Measurements from ENCODE around the gene KDELR1. TPM values are rescaled to one million over a fixed set of nuclear protein-coding genes. Genes with fewer than 3 reads are reported as not detected.

Gene KDELR1
- 80.3 and 101 TPM in 2 replicates for total RNA-seq

DNA sequence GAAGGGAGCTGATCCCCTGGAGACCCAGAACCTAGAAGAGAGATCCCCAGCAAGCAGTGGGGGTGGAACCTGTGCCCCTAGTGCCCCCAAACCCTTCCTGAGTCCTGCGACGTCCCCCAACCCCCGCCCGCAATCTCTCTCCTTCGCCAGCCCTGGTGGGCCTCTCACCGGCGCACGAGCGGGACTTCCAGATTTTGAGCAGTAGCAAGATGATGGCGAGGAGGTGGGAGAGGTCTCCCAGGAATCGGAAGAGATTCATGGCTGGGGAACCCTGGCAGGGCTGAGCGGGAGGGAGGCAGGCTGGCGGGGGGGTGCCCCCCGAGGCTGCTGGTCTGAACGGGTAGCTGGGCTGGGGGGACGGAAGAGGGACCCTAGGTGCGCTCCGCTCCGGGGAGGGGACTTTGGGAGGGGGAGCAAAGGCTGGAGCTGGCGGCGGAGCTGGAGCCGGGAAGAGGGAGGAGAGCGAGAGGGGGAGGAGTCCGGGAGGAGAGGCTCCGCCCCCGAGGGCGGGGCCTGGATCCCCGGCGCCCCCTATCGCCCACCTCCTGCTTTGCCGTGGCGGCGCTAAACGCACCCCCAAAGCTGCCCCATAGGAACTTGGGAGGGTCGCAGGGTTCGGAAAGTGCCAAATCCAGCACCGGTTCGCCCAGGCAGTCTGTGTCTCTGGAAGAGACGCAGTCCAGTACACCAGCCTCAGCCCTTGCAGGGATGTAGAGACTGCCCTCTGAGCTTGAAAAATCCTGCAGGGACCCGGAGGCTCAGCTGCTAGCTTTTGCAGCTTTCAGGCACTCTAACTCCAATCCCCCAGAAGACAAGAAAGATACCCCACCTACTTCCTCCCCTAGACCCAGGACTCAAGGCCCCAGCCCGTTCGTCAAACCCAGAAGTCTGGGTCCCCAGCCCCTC is at the start of gene KDELR1:
TSS of gene KDELR1 (minus strand) at position 452 of the 906 bp plus-strand sequence. CDS start at position 259, 193 bp downstream.

GRCh38 chr19:48393559-48394330 is 2.4 kb upstream of the KDELR1 start, which contains the start of gene GRIN2D:
Gene GRIN2D (plus strand): TSS chr19:48393668. CDS start chr19:48398393, 4,725 bp downstream.

GRCh38 chr19:48363810-48364597 is 27.3 kb downstream of the KDELR1 start, which contains the start of the genes SYNGR4 and TMEM143:
Gene SYNGR4 (plus strand): TSS chr19:48364367. CDS start chr19:48365843, 1,476 bp downstream.
Gene TMEM143 (minus strand): TSS chr19:48363940. CDS start chr19:48363920, 20 bp downstream.

Other genes with a start within 250 kb of the KDELR1 start
- 46.5 and 50.0 TPM in 2 replicates for gene LIG1, start 221.2 kb downstream of the KDELR1 start, total RNA-seq
- gene ZSWIM9, start 220.9 kb downstream of the KDELR1 start, total RNA-seq: 2.9 TPM in 2 replicates
- gene CARD8, start 135.6 kb downstream of the KDELR1 start, total RNA-seq: 220 and 254 TPM in 2 replicates
- gene ZNF114, start 121.5 kb downstream of the KDELR1 start, total RNA-seq: 1.5 and 3.2 TPM in 2 replicates
- 33.2 and 47.0 TPM in 2 replicates for gene EMP3, start 66.0 kb downstream of the KDELR1 start, total RNA-seq
- gene TMEM143, start 27.6 kb downstream of the KDELR1 start, total RNA-seq: 4.4 and 5.0 TPM in 2 replicates
- gene SYNGR4, start 27.2 kb downstream of the KDELR1 start, total RNA-seq: not detected in 2 replicates
- gene GRIN2D, start 2.1 kb upstream of the KDELR1 start, total RNA-seq: 0.40 and 0.57 TPM in 2 replicates
- gene GRWD1, start 54.4 kb upstream of the KDELR1 start, total RNA-seq: 48.3 and 54.2 TPM in 2 replicates
- gene KCNJ14, start 64.0 kb upstream of the KDELR1 start, total RNA-seq: 0.57 and 0.66 TPM in 2 replicates
- 65.1 and 96.0 TPM in 2 replicates for gene CYTH2, start 77.8 kb upstream of the KDELR1 start, total RNA-seq
- gene LMTK3, start 120.3 kb upstream of the KDELR1 start, total RNA-seq: under 0.01 and 0.22 TPM in 2 replicates
- gene SULT2B1, start 160.6 kb upstream of the KDELR1 start, total RNA-seq: not detected in 2 replicates
- gene SPACA4, start 215.2 kb upstream of the KDELR1 start, total RNA-seq: not detected in 2 replicates
- gene FAM83E, start 223.5 kb upstream of the KDELR1 start, total RNA-seq: 0.27 and 0.57 TPM in 2 replicates
- gene RPL18, start 227.6 kb upstream of the KDELR1 start, total RNA-seq: 1,558 and 1,662 TPM in 2 replicates
- gene SPHK2, start 228.0 kb upstream of the KDELR1 start, total RNA-seq: 11.3 and 11.7 TPM in 2 replicates
- 0.80 and 1.3 TPM in 2 replicates for gene DBP, start 245.8 kb upstream of the KDELR1 start, total RNA-seq

All from thoracic aorta endothelial cell (primary cell).